ENCODE measurements around the gene SYPL2.
A peak's percentile ranks its signal among the peaks of the same experiment; 100 is the strongest.
"Not testable (repeated sequence)": the region's sequence is repeated elsewhere in the genome, so short reads cannot be mapped to it uniquely, and the experiment has no call there.

The SYPL2 gene

DNA sequence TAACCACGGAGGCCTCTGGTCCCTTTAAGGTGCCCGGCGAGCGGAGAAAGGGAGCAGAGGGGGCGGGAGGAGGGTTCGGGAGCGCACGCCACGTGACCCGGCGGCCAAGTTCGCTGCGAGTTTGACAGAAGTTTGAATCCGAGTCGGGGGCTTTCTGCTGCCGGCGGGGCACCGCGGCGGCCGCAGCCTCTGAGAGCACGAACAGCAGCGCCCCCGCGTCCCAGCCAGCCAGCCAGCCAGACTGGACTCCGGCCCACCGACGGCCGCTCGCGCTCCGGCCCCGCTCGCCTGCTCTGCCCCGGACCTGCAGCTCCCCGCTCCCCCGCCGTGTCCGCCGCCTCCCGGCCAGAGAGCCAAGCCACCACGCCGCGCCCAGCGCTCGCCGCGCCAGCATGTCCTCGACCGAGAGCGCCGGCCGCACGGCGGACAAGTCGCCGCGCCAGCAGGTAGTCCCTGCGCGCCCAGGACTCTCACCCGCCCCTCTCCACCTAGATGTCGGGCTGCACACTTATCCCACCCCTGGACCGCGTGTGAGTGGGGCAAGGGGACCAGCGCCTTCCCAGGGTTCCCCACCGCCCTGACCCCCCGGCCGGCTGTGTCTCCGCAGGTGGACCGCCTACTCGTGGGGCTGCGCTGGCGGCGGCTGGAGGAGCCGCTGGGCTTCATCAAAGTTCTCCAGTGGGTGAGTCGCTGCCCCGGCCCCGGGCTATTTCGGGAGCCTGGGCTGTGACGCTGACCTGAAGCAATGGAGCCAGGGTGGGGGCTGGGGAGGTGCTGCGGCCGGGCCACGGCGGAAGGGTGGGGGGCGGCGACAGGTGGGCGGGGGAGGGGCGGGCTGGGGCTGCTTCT, at the start of gene SYPL2:
TSS of gene SYPL2 (plus strand) at position 95 of the 849 bp plus-strand sequence. CDS start at position 393, 298 bp downstream.
- DNase-seq: no peak

DNA sequence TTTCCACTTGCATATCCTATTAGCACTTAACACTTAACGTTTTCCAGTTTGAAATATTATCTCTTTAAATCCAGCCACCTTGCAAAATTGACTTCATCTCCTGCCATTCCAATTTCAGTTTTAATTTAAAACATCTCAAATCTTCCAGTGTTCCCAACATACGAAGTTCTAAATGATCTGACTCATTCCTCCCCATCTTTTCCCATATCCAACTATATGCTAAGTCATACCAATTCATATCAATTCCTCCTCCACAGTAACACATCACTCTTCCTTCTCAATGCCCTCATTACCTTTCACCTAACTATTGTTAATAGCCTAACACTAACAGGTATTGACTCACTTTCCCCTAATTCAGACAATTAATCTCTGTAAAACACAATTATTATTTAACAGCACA, 42.8 kb upstream of the SYPL2 start:
- no peak for DNase-seq

DNA sequence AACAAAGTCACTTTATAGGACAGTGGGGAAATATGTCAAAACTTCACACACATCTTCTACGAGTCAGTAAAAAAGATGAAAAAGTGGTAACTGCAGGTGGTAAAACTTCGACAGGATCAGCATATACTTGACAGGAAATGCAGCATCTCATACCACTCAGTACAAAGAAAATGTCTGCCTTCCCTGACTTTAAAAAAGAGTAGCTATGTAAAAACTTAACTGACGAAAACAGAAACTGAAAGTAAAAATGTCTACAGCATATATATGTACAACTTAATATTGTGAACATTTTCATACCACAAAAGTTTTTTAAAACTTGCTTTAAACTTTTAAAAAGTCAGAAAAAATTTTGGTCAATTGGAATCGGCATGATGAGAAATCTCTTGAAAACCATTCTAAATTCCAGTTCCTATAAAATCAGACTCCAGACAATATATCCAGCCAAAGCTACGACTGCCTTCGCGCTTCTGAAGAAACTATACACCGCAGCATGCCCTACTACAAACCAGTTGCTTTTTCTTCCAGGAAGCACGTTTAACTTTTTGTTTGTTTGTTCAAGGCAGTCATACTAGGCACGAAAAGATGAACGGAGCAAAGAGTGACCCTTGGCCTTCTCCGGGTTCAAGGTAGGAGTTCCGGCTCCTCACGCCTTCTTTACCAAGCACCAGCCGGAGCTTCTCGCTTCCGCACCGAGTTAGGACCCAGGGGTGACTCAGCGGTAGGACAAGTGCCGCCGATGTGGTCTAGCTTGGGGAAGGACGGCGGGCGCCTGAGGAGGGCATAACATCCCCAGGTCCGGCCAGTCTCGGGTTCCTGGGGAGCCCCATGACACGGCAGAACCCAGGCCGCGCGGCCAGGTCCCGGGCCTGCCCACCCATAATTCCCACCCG, 40.7 kb upstream of the SYPL2 start:
- DNase-seq: no peak

DNA sequence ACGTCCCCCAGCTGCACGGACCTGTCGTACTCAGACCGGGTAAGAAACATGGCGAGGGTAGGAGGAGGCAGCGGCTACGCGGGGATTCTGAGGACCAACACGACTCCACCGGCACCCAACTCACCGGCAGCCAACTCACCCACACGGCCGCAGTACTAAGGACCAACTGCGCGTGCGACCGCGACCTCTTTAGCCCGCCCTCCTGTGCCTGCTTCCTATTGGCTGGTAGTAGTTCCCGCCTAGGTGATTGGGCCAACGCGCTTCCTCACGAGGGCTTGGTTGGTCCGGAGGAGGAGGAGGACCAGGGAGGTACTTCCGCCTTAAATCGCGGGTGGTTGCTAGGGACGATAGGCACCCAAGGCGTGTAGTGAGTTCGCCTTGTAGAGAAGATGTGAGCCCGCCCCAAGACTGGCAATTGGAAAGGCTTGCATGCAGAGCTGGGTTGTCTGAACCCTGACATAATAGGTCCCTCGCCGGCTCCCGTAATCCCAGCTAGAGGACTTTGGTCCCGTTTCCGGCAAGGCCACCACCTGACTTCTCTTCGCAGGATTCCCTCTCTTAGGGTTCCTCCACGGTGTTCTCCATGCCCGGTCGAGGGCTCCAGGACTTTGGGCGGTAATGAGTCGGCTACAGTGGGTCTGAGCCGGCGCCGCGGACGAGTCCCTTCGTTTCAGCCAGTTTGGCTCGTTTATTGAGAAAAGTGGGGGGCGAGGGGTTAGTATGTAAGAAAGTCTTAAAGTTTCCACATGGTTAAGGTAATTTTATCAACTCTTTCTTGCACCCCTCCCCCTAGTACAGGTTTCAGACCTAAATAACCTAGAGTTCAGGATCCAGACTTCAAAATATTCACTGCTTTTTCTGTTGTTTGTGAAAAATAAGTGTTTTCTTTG, 39.8 kb upstream of the SYPL2 start, which contains the start of gene PSMA5:
TSS of gene PSMA5 (minus strand) at position 168 of the 890 bp plus-strand sequence. CDS start at position 50, 118 bp downstream.
- DNase-seq: peak; percentile 94 to 98

DNA sequence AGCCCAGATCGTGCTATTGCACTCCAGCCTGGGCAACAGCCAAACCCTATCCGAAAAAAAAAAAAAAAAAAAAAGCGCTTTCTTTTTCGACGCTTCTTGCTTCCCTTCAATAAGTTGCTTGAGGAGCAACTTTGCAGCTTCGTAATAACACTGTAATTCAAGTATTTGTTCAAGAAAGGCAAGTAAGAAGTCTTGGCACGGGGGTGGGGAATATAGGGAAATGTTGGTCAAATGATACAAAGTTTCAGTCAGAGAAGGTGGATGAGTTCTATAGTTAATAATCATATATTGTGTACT, 39.2 kb upstream of the SYPL2 start:
- DNase-seq: no peak

DNA sequence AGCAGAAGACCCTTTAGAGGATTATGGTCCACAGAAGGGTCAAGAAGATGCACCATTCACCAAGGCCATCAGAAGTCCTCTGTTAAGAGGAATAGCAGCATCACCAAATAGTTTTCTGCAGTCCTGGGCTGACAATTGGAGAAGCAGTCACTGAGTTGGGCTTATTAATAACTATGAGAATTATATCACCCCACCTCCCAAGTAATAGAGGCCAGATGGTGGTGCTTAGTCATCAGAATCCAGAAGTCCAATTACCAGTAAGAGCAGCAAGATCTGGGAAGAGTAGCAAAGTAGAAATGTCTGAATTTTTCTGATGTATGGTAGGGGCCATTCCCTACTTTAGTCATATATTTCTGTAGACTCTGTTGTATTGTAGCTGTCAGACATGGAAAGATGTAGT, 34.0 kb upstream of the SYPL2 start:
- DNase-seq: no peak

DNA sequence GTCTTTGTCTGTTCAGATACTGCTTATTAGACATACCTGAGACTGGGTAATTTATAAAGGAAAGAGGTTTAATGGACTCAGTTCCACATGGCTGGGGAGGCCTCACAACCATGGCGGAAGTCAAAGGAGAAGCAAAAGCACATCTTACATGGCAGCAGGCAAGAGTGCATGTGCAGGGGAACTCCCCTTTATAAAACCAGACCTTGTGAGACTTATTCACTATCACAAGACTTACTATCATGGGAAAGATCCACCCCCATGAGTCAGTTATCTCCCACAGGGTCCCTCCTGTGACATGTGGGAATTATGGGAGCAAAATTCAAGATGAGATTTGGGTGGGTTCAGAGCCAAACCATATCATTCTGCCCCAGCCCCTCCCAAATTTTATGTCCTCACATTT, 33.0 kb upstream of the SYPL2 start:
- no peak for DNase-seq

DNA sequence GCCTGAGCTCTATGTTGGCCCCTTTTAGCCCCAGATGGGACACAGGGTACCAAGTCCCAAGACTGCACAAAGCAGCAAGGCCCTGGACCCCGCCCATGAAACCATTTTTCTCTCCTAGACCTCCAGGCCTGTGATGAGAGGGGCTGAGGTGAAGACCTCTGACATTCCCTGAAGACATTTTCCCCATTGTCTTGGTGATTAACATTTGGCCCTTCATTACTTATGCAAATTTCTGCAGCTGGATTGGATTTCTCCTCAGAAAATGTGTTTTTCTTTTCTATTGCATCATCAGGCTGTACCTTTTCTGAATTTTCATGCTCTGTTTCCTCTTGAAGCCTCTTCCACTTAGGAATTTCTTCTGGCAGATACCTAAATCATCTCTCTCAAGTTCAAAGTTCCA, 31.9 kb upstream of the SYPL2 start:
- DNase-seq: no peak

DNA sequence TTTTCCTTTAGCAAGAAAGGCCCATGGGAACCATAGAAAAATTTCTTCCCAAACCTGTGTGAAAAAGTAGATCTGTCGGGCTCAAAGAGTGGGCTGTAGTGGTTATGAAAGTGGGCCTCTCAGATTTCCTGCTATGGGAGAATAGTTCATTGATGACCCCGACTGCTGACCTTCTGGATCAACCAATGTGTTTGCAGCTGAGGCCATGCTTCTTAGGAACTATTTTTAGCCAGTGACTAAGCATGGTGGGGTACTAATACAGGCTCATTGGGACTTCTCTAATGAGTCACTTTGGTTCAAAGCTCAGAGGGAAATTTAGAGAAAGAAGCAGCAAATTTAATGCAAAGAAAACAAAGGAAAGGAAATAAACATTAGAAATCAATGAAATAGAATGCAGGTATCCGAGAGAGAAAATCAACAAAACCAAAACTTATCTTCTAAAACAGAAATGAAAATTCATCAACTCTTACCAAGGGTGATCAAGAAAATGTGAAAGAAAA, 27.5 kb upstream of the SYPL2 start:
- no peak for DNase-seq

DNA sequence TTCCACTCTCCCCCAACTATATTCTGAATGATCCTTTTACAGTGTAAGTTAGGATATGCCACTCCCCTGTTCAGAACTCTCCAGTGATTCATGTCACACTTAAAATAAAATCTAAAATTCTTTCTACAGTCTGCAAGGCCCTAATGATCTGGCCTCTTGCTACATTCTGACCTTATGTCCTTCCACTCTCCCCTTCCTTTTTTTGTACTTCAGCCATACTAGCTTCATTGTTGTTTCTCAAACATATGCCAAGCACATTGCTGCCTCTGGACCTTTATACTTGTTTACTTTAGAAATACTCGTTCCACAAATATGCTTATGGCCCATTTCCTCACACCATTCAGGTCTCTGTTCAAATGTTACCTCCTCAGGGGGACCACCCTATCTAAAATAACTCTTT, 25.3 kb upstream of the SYPL2 start:
- no peak for DNase-seq

DNA sequence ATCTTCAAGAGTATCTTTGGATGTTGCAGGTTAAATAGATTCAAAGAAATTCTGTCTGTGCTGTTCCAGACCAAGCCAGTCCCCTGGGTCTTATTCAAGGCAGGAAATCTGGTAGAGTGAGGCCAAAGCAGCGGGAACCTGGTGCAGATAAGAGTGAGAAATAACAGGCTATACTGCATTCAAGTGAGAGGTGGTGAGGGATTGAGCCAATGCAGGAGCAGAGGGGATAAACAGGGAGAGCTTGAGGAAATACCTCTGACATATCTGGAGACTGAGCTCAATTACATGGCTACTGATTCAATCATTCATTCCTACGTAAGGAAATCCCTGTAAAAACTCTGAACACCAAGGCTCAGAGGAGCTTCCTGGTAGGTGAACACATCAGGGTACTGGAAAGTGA, 22.9 kb upstream of the SYPL2 start:
- no peak for DNase-seq

DNA sequence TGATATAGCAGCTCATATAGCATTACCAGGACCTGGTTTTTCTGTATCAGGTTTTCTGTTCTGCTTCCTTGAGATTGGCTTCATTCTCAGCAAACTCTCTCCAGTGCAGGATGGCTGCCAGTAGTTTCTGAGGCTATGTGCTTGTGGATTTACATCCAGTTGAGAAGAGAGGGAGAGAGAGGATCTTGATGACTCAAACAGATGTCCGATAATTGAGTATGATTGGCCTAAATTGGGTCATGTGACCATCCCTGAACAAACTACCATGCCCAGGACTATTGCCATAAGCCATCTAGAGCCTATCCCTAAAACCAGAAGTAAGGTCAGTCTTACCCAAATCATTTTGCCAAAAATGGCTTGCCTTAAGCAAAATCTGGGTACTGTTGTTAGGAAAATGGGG, 22.0 kb upstream of the SYPL2 start:
- DNase-seq: no peak

DNA sequence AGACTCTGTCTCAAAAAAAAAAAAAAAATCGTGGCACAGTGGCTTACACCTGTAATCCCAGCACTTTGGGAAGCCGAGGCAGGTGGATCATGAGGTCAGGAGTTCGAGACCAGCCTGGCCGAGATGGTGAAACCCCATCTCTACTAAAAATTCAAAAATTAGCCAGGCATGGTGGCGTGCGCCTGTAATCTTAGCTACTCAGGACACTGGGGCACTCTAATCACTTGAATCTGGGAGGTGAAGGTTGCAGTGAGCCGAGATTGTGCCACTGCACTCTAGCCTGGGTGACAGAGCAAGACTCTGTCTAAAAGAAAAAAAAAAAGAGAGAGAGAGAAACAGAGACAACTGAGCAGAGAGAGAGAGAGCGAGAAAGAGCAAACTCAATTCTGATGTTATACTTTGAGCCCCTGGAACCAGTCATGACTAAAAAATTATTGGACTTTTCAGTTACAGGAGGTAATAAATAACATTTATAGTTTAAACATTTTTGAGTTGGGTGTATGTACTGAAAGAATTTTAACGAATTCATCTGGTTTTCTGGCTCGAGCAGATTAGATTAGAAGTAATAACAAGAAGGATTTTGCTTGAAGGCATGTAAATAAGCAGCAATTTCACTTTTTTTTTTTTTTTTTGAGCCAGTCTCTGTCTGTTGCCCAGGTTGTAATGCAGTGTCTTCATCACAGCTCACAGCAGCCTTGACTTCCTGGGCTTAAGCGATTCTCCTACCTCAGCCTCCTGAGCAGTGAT, 20.2 kb upstream of the SYPL2 start:
- not testable (repeated sequence) for DNase-seq

DNA sequence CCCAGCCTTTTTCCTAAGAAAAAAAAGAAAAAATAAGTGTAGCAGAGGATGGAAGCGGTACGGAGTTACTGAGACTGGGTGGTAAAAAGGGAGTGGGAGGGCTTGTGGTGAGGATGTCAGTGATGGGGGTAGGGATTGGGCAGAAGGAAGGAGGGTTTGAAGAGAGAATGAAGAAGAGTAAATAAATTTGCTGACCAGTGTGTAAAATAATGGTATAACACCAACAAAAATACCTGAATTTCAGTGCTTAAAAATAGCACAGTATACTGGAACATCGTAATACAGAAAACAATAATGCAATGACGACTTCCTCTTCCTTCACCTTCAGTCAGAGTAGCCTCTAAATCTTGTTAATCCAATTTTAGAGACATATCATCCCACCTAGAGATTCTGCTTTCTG, 18.8 kb upstream of the SYPL2 start:
- no peak for DNase-seq

DNA sequence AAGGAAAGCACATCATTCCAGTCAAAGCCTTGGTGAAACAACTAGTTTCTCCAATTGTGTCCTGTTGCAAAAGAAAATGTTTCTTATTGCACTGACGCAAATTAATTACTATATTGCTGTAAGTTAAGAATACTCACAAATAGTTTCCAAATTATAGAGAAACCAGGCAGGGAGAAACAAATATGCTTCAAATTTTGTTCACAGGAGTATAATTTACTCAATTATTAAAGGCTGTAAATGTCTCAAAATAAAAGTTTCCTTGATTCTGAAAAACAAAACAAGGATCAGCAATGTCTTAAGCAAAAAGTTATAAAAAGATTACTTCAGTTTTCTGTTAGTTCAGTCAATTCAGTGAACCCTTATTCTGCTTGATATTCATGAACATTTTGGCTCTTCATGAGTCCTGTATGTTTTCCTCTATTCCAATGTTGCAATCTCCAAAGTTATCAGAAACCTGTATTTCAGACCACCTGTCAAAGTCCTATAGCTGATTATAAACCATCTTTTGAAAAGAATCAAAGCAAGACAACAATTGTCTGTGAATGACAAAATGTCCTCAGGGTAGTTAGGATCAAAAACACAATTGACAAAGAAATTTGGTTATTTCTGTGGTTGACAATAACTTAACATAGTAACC, 11.7 kb upstream of the SYPL2 start:
- DNase-seq: no peak

DNA sequence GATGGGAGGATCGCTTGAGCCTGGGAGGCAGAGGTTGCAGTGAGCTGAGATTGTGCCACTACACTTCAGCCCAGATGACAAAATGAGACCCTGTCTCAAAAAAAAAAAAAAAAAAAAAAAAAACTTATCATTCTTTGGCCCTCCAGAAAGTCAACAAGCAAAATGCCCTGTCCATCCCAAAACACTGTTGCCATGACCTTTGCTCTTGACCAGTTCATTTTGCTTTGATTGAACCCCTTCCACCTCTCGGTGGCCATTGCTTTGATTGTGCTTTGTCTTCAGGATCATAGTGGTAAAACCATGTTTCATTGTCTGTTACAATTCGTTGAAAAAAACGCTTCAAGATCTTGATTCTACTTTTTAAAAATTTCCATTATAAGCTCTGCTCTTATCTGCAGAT, 8.5 kb upstream of the SYPL2 start:
- no peak for DNase-seq

DNA sequence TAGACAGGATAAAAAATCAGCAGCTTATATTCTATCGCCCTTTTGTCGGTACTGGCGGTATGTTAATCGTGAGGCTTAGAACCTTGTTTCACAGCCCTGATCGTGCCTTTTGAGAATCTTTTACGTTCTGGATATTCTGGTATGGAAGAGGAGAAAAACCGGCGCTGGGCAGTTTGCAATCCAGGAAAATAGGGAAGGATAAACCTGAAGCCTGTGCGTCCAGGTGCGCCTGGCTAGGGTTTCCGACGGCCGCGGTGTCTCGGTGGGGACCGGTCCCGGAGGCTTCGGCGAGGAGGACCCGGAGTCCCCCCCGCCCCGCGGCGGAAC, 258 bp upstream of the SYPL2 start:
- no peak for DNase-seq

DNA sequence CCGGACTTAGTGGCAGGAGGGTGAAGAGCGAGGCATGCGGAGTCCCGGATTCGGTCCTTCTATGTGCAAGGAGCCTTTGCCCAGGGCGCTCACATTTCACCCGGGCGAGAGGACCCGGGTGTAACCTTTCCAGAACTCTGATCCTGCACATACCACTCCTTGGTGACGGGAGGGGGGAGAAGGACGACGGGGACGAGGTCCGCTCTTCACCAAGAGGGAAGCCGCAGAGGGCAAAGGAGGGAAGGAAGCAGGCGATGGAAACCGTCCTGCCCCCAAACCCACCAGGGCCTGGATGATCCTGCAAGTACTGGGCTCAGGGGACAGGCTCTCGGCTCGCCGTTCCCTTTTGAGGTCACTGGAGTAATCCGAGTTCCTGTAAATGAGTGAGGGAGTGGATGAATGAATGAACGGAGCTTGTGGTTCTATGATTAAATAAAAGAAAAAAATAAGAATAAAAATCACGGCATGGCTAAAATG, 993 bp downstream of the SYPL2 start:
- no peak for DNase-seq

DNA sequence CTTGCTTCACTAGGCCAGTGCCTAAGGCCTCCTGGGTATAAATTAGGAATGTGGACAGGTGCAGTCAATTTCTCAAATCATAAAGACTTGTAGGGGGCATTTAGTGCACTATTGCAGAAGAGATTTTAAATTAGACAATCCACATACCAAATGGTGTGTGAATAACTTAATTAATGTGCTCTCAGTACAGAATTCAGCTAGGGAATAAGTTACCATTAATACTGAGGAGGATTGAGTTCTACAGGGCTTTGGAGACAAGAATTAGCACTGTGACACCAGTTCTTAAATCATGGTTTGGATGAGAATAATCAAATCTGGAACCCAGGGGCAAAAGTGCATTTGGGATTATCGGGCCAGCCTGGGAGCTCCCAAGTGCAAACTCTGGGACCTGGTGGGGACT, 1.7 kb downstream of the SYPL2 start:
- DNase-seq: no peak

DNA sequence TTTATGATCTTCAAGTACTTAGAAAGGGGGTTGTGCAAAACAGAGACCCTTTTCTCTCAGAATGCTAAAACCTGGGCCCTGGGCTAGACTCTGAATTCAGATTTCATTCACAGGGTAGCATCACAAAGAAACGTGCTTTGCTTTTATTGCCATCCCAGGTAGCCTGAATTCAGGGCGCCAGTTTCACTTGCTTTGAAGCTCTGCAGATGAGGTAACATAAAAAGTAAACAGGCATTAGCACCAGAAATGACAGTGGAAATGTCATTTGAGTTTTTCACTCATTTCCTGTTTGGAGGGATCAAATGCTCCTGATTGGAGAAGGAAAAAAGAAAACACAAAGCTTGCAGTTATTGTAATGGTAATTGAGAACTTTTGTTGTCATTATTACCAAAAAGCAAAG, 2.6 kb downstream of the SYPL2 start:
- no peak for DNase-seq

DNA sequence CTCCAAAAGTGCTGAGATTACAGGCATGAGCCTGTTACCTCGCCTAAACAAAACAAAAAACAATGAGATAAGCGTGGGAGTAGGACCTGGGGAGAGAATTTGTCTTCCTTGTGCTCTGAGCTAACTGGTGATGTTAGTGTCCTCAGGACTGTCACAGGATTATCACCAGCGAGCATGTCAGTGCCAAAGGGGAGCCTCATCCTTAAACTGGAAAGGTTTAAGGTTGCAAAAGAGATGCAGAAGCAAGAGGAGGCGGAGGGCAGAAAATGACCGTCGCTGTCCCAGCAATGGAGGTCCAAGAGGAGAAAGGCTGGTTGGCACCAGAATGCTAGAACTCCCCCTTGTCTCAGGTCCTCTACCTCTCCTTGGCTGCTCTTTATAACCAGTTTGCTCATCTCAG, 3.9 kb downstream of the SYPL2 start:
- DNase-seq: no peak

DNA sequence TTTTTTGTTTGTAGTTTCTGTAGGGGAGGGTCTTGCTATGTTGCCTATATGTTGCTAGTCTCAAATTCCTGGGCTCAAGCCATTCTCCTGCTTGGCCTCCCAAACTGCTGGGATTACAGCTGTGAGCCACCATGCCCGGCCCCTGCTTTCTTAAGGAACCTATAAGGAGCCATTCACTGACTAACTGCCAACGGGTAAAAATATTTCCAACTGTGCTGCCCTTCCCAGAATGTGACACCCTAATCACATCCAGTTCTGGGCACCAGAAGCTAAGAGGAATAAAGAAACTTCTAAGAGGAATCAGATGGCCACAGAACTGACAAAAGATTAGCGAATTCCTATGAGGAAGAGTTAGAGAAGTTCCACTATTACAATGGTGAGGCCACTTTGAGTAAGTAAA, 6.4 kb downstream of the SYPL2 start:
- DNase-seq: no peak

Measured in NCI-H2081 (cell line).